Frontal cortex (tissue), 4 donors: Measurements from ENCODE around the gene NBDY. TPM values are rescaled to one million over a fixed set of nuclear protein-coding genes. Genes with fewer than 3 reads are reported as not detected.
"Not testable (repeated sequence)": the region's sequence is repeated elsewhere in the genome, so short reads cannot be mapped to it uniquely, and the experiment has no call there.

Source experiments
- DNase-seq, 2 donors: peaks; one replicate each; pipeline ENCODE4 v3.0.0; 2012; ENCODE audit warnings: low spot score in 2 of 2
- FAIRE-seq: peaks from 2 replicates; lab custom pipeline; 2012; peaks lifted over from hg19 to GRCh38; lab: Jason Lieb, UNC
- total RNA-seq: library from RNA; depleted of rRNA; stranded (reverse); fragments of >200 nt; gene quantifications from one replicate; pipeline ENCODE4 v1.2.3, GENCODE V29; 2014
- donor health status: control.
- donor health status: control.
- donor health status: control.

The NBDY gene
- total RNA-seq, 1 donor from 2014 or later = 8.6 TPM

GRCh38 chrX:56763556-56764152 lies 34.6 kb downstream of the NBDY start:
- DNase-seq (peak in 1 of 2 donors; percentile 52), FAIRE-seq (no peak)

GRCh38 chrX:56764153-56764974 lies 35.3 kb downstream of the NBDY start:
- DNase-seq = peak; percentile 58 to 79
- no peak for FAIRE-seq

- no peak for FAIRE-seq
- DNase-seq = no peak
These were observed 36.1 kb downstream of the NBDY start for GRCh38 chrX:56764975-56765791.

- FAIRE-seq (no peak), DNase-seq (no peak)
These were observed 36.9 kb downstream of the NBDY start for GRCh38 chrX:56765811-56766553.

GRCh38 chrX:56766554-56767347 lies 37.7 kb downstream of the NBDY start:
- FAIRE-seq (no peak), DNase-seq (no peak)

- not testable (repeated sequence) for DNase-seq
- peak; percentile 89 for FAIRE-seq
These were observed 38.5 kb downstream of the NBDY start for GRCh38 chrX:56767348-56768119.

- FAIRE-seq = peak; percentile 79
- DNase-seq = not testable (repeated sequence)
These were observed 39.1 kb downstream of the NBDY start for GRCh38 chrX:56768120-56768660.

GRCh38 chrX:56772675-56773521 lies 43.9 kb downstream of the NBDY start:
- not testable (repeated sequence) for DNase-seq
- peak; percentile 85 for FAIRE-seq

- FAIRE-seq = peak; percentile 40
These were observed 44.5 kb downstream of the NBDY start for GRCh38 chrX:56773522-56774060.

GRCh38 chrX:56778099-56778923 lies 49.3 kb downstream of the NBDY start:
- not testable (repeated sequence) for DNase-seq
- FAIRE-seq = peak; percentile 34

More at GRCh38 chrX:56773522-56774060, 44.5 kb downstream of the NBDY start:
- DNase-seq = not testable (repeated sequence)

GRCh38 chrX:56778924-56779468 lies 50.0 kb downstream of the NBDY start:
- peak; percentile 39 for FAIRE-seq

GRCh38 chrX:56780681-56781649 lies 51.9 kb downstream of the NBDY start:
- FAIRE-seq, DNase-seq: not testable (repeated sequence)

More at GRCh38 chrX:56778924-56779468, 50.0 kb downstream of the NBDY start:
- not testable (repeated sequence) for DNase-seq

- FAIRE-seq = no peak
These were observed 53.3 kb downstream of the NBDY start for GRCh38 chrX:56782352-56782751.

GRCh38 chrX:56782791-56783449 lies 53.9 kb downstream of the NBDY start:
- FAIRE-seq = no peak

More at GRCh38 chrX:56782352-56782751, 53.3 kb downstream of the NBDY start:
- DNase-seq = no peak

More at GRCh38 chrX:56782791-56783449, 53.9 kb downstream of the NBDY start:
- no peak for DNase-seq
